HG03558 (cell line): ENCODE results near the gene PCMTD2.

ENCODE experiments used
- ATAC-seq: cut with Tn5 transposase; IDR thresholded peaks from one replicate; pipeline ENCODE4 v1.9.1; 2021; ENCODE audit warnings: moderate number of reproducible peaks; ENCODE audit not compliant: unreplicated experiment; ENCODE audit errors: extremely low read depth

PCMTD2 gene

DNA sequence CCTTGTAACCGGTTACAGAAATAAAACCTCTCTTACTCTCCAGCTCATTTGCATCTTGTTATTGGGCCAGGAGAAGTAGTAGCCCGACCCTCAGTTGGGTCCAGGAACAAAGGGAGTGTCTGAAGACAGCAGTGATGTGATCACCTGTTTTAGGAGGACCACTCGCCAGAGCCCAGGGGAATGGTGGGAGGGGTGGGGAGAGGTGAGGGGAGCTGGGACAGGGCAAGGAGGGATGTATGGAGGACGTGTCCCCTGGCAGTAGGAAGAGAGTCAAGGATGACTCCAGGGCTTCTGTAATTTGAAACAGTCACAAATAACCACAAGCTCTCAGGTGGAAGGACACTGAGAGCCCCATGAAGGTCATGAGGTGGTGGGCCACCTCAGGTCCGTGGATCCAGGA lies 1.4 kb upstream of the PCMTD2 start:
- ATAC-seq, result no peak

DNA sequence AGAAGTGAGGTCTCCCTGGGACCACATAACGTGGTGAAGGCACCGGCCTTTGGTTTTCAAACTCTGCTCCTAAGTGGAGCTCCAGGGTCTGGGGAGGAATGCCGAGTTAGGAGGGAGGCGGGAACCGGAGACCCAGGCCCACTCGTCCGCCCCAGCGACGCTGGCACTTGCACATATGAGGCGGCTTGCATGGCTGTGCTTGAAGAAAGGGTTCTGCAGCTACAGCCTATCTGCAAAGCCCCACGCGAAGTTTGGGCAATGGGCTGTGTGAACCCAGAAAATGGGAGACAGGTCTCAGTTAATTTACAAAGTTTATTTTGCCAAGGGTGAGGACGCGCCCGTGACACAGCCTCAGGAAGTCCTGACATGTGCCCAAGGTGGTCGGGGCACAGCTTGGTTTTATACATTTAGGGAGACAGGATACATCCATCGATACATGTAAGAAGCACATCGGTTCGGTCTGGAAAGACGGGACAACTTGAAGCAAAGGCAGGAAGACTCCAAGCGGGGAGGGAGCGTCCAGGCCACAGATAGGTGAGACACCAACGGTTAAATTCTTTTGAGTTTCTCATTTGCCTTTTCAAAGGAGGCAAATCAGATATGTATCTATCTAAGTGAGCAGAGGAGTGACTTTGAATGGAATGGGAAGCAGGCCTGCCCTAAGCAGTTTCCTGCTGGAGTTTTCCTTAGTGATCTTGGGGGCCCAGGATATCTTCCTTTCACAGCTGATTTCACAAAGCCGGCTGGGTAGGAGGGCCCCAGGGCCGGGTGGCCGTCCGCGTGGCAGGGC lies 782 bp upstream of the PCMTD2 start:
- no peak for ATAC-seq

DNA sequence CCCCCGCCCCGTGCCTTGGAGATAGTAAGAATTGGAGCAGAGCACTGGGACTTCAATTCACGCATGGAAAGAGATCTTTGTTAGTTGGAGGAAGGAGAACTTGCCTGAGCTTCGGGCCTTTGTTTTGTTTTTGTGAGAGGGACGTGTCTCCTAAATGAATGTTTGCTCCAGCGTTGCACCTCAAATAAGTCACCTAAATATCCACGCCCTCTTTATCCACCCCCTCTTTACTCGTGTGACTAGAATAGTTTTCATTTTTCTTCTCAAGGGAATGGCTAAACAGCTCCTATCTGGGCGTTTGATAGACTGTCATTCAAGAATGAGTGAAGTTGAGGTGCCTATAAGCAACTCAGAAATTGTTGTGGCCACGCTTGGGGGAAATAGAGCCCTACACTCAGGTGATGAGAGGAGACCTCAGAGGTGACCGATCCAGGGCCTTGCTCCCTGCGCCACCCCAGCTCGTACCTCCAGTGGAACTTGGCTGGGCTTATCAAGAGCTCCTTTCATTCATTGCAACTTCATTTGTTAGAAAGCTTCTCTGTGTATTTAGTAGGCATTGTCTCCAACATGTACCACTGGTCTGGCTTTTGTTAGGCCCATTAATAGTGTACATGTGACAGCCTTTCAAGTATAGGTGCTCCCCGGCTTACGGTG lies 861 bp downstream of the PCMTD2 start:
- no peak for ATAC-seq

DNA sequence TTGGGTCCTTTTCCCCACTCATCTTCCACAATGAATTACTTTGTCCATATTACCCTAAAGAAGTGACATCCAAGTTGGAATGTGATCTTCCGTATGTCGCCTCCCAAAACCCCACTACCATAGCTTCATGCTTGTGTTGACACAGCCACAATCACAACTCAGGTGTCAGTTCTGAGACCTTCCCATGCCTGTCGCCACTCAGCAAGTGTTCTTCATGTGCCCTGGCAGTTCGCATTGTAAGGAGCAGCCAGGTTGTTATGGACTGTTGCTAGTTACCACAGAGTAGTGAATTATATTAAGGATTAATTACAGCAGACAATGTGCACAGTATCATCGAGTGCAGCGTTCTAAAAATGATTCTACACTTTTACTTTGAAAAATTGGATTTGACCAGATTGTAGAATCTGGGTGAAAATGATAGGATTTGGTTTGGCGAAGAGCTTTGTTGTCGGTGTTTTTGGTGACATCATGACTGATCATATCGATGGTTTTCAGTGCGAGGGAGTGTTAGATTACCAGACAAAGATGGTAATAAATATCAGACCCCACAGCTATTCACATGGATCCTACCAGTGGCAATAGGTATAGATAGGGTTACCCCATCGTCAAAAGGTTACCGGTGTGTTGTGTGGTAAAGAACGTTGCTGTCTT lies 1.7 kb downstream of the PCMTD2 start:
- no peak for ATAC-seq

DNA sequence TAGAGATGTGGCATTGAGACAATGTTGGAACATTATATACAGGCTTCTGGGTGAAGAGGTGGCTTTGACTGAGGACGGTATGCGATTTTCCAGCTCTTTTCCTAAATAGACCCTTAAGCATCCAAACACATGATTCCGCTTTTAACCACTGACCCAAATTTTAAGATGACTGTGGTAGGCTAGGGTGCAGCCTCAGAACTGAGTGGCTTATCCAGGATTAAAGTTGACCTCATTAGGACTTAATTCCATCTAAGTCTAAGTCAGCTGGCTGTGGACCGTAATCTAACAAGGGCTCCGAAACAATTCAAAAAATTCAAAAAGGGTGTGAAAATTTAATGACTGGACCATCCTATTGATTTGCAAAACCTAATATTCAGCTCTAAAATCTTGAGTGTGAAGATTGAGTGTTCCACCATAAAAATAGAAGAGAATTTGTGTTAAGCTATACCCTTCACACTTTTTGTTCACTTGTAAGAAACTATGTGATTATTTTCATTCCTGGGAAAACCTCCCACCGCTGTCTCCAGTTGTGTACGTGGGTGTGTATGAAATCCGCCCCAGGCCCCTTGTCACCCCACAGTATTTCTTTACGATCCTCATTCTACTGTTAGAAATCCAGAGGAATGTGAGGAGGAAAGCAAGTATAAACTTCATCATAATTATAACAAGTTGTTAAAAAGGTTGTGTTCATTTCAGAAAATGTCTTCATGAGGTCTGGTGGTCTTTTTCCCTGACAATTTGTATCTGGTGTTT lies 2.7 kb downstream of the PCMTD2 start:
- no peak for ATAC-seq

DNA sequence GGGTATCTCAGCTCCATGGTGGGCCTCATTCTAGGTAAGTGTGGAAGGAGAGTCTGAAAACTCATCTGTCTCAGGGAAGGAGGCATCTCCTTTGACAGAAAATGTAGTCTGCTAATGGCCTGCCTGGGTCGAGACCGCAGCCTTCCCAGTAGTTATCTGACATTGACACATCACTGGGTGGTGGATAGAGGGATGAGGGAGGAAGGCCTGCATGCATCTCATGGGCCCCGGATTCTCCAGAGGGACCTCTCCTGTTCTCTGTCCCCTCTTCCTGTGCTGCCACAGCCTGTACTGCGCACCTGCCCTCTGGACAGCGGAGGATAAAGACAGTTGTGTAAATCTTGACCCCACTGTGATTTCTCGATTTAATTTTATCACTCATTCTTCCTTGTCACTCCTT lies 4.7 kb downstream of the PCMTD2 start:
- no peak for ATAC-seq

DNA sequence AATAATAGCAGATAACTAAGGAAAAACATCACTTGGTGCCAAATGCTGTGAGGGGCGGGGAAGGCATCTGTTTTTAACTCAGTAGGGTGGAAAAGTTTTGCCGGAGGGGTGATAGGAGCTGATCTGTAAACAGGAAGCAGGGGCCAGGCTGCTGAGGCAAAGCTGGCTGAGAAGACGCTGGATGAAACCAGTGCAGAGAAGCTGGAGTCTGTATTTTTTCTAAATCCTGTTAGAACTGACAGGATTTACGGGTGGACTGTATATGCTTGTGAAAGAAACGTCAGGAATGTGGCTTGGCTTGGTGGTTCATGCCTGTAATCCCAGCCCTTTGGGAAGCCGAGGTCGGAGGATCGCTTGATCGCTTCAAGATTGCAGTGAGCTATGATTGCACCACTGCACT lies 5.6 kb downstream of the PCMTD2 start:
- ATAC-seq, result no peak

DNA sequence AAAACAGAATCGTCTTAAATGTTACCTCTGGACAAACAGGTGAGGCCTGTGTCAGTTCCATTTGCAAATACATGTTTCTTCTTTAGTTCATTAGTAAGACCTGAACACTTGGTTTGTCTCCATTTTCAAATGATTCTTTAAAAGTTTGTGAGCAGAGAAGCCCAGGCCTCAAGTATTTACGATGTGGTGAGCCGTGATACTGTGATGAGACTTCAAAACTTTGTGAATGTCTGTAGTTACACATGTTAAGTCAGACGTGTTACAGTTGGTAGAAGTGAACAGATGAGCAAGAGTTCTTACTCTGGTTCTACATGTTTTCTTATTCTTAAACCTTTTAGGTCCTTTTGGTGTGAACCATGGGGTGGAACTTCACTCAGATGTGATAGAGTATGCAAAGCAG lies 8.5 kb downstream of the PCMTD2 start:
- no peak for ATAC-seq

DNA sequence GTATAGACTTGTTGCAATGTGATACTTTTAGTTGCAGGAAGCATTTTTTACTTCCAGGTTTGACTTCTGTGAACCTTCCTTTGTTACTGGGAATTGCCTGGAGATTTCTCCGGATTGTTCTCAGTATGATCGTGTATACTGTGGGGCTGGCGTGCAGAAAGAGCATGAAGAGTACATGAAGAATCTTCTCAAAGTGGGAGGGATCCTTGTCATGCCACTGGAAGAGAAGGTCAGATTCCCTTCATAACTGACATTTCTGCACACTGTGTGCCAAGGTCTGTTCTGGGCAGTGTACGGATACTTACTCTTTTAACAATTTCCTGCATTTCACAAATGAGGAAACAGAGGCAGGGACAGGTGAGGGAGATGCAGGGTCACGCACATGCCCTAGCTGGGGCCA lies 9.7 kb downstream of the PCMTD2 start:
- ATAC-seq, result no peak

DNA sequence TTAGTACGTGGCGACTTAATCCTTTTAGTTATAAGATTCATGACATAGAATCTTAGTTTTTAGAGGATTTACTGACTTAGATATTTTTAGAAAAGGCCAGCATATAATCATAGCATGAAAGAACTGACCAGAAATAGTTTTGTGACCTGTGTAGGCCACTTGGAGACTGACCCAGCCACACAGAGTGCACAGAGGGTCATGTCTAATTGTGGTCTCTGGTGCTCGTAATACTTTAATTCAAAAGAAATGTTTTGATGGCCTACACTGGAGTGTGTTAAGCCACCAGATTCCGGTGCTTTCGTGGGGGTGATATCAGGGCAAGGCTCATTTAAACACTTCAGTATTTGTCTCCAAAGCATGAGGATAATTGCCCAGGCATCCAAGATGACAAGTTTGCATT lies 11.4 kb downstream of the PCMTD2 start:
- no peak for ATAC-seq

DNA sequence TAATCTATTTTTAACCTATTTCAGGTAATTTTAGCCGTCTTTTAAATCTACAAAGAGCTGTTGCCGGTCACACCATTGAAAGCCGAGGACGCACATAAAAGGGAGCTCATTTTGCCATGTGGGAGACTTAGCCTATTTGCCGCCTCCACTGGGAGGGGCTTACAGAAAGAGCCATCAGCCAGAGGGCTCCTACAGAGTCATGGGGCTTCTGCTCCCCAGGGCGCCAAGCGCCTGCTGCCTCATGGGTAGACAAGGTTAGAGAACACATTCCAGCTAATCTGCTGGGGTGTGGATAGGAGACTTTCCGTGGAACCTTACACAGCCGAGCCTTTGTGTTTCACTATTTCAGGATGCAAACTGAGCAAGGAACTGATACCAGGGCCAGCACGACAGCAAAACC lies 12.6 kb downstream of the PCMTD2 start:
- ATAC-seq, result no peak

DNA sequence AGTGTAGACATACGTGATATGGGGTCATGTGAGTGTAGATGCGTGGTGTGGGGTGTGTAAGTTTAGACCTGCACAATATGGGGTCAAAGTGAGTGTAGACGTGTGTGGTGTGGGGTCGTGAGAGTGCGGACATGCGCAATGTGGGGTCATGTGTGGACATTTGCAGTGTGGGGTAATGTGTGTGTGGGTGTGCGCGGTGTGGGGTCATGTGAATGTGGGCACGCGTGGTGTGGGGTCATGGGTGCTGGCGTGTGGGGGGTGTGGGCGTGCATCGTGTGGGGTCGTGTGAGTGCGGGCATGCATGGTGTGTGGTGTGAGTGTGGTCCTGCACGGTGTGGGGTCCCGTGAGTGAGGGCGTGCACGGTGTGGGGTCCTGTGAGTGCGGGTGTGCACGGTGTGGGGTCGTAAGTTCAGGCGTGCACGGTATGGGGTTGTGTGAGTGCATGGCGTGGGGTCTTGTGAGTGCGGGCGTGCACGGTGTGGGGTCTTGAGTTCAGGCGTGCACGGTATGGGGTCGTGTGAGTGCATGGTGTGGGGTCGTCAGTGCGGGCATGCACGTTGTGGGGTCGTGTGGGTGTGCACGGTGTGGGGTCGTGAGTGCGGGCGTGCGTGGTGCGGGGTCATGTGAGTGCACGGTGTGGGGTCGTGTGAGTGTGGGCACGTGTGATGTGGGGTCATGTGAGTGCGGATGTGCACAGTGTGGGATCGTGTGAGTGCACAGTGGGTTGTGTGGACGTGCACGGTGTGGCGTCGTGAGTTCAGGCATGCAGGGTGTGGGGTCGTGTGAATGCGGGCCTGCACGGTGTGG lies 14.3 kb downstream of the PCMTD2 start:
- ATAC-seq, result no peak

DNA sequence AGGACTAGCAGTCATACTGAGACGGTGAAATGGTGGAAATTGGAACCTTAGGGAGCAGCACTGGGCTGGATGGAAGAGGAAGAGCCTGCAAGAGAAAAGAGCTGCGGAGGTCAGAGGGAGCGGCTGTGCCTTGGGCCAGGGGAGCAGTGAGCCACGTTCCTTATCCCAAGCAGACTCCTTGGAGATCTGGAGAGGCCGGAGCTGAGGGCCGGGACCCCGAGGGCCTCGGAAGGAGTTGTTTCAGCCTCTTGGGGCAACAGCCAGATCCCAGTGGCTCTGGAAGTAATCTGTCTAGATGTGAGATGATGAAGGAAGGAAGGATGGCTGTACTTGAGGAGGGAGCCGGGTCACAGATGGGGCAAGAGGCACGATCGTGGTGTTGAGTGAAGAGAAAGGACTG lies 16.1 kb downstream of the PCMTD2 start:
- ATAC-seq, result no peak

DNA sequence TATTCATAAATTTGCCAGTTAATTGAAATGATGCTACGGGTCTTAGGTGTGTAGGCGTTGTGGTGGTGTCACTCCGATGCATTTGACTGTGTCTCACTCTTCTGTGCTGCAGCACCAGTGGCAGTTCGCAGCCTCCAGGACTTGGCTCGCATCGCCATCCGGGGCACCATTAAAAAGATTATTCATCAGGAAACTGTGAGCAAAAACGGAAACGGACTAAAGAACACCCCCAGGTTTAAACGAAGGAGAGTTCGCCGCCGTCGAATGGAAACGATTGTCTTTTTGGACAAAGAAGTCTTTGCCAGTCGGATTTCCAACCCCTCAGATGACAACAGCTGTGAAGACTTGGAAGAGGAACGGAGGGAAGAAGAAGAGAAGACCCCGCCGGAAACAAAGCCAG lies 17.6 kb downstream of the PCMTD2 start:
- ATAC-seq, result no peak

DNA sequence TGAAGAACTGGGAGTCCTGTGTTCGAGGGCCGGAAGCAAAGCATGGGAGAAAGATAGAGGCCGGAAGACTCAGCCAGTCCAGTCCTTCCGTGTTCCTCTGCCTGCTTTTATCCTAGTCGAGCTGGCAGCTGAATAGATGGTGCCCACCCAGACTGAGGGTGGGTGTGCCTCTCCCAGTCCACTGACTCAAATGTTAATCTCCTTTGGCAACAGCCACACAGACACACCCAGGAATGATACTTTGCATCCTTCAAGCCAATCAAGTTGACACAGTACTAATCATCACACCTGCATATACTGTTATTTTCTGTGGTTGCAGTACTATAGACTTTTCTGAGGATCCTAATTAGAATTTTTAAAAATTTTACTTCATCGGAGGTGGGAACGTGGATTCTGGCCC lies 21.3 kb downstream of the PCMTD2 start:
- ATAC-seq, result no peak

DNA sequence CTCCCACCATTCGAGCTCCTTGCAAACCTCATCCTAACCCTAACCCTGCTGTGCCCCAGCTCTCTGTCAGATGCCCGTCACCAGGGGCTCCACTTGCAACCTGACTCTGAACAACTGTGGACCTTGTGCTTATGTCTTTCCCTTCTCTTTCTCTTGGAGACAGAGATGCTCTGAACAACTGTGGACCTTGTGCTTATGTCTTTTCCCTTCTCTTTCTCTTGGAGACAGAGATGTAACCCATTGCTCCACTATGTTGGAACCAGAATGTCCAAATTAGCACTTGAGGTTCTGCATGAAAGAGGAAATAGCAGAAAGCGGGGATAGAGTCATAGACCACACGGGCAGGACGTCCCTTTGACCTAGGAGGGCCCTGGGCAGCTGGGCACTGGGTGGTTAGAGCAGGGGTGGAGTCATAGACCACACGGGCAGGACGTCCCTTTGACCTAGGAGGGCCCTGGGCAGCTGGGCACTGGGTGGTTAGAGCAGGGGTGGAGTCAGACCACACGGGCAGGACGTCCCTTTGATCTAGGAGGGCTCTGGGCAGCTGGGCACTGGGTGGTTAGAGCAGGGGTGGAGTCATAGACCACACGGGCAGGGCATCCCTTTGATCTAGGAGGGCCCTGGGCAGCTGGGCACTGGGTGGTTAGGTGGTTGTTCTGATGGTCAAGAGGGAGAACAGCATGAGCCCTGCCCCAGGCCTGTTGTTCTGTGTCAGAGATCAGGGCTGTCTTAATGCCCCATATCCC lies 22.2 kb downstream of the PCMTD2 start:
- no peak for ATAC-seq

DNA sequence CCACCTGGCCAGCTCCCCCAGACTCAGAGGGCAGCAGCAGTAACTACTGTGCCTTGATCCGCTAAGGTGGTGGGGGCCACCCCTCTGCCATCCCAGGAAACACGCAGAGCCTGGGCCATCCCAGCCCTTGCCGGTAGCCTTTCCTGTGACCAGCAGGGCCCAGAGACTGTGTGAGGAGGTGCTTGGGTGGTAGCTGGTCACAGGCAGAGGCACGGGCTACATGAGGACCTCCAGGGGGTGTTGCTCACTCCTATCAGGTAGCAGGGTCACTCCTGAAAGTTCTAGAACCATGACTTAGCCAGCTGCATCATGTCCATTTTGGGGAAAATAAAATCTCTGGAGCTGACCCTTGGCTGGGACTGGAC lies 22.8 kb downstream of the PCMTD2 start:
- ATAC-seq, result no peak

DNA sequence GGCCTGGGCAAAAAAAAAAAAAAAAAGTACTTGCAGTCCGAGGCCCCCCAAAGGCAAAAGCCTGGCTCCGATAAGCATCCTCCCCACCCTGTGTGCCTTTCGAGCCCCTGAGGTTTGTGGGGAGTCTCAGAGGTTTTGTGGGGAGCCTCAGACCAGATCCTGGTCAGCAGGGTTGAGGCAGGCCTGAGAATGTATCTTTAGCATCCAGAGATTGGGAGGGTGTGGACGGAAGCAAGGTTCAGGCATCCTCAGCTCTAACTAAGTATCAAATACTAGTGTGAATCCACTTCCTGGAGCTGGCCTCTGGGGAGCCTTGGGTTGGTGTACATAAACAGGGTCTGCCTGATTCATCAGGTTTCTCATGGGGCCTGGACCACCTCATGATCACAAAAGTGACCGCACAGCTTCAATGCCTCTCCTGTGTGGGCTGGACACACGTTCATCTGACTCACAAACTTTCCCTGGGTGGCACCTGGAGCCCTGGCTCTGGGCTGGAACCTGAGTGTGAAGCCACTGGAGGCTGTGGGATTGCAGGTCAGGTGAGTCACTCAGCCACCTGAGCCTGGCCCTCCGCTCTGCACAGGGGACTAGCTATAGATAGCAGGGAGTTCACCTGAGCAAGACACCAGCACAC lies 24.4 kb downstream of the PCMTD2 start:
- no peak for ATAC-seq

DNA sequence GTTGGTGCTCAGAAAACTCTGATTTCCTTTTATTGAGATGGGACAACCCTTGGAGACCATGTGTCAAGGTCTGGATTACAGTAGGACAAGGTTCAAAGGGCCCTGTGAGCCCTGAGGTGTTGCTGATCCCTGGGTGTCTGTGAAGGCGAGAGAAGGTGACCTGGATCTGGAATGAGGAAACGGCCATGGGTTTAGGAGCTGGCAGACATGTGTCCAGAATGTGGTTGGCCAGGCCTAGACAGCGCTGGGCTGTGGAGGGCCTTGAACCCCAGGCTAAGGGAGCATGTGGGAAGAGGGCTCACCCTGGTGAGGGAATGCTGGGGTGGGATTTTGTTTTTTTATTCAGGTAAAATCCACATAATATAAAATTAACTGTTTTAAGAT lies 24.9 kb downstream of the PCMTD2 start:
- no peak for ATAC-seq
